WTC11 (cell line): ENCODE results near the gene C2orf80. TPM values are rescaled to one million over a fixed set of nuclear protein-coding genes. Genes with fewer than 3 reads are reported as not detected.

Source experiments
- ATF1 ChIP-seq: sonication (generic); formaldehyde crosslinking; IDR thresholded peaks from 2 replicates; pipeline ENCODE4 v1.8.1; 2023; ENCODE audit warnings: mild to moderate bottlenecking, moderate library complexity, missing genetic modification reagents
- ATF3 ChIP-seq: sonication (generic); formaldehyde crosslinking; conservative IDR thresholded peaks from 2 replicates; pipeline ENCODE4 v1.8.1; 2022; ENCODE audit warnings: mild to moderate bottlenecking, missing genetic modification reagents
- ELF4 ChIP-seq: sonication (generic); formaldehyde crosslinking; IDR thresholded peaks from 2 replicates; pipeline ENCODE4 v1.8.1; 2022; ENCODE audit warnings: low read depth, mild to moderate bottlenecking, moderate library complexity, missing genetic modification reagents
- FOXK1 ChIP-seq: sonication (generic); formaldehyde crosslinking; IDR thresholded peaks from 2 replicates; pipeline ENCODE4 v1.8.0; 2022; ENCODE audit warnings: mild to moderate bottlenecking, moderate library complexity, missing genetic modification reagents
- OVOL2 ChIP-seq: fragments of 250-450 bp; sonication (Bioruptor Pico); IDR thresholded peaks from 2 replicates; pipeline ENCODE4 v1.9.0; 2021; ENCODE audit warnings: mild to moderate bottlenecking, borderline replicate concordance
- PRDM15 ChIP-seq: sonication (generic); formaldehyde crosslinking; IDR thresholded peaks from 2 replicates; pipeline ENCODE4 v1.8.0; 2022; ENCODE audit warnings: missing genetic modification reagents
- ZNF121 ChIP-seq: sonication (generic); formaldehyde crosslinking; IDR thresholded peaks from 2 replicates; pipeline ENCODE4 v1.8.0; 2023; ENCODE audit warnings: missing genetic modification reagents
- ZNF232 ChIP-seq: sonication (generic); formaldehyde crosslinking; IDR thresholded peaks from 2 replicates; pipeline ENCODE4 v1.8.0; 2022; ENCODE audit warnings: mild to moderate bottlenecking, missing genetic modification reagents
- ZNF317 ChIP-seq: sonication (generic); formaldehyde crosslinking; IDR thresholded peaks from 2 replicates; pipeline ENCODE4 v1.8.1; 2023; ENCODE audit warnings: low read depth, mild to moderate bottlenecking, moderate library complexity, missing genetic modification reagents, borderline replicate concordance
- ZNF423 ChIP-seq: fragments of 250-450 bp; sonication (Bioruptor Pico); IDR thresholded peaks from 2 replicates; pipeline ENCODE4 v2.1.2; 2022; ENCODE audit warnings: mild to moderate bottlenecking, moderate library complexity
- ZNF671 ChIP-seq: fragments of 250-450 bp; sonication (Bioruptor Pico); IDR thresholded peaks from 2 replicates; pipeline ENCODE4 v1.8.0; 2021; ENCODE audit warnings: mild to moderate bottlenecking
- total RNA-seq: library from RNA; stranded (reverse); gene quantifications from 3 replicates; pipeline ENCODE4 v1.2.3, GENCODE V29; 2021
- TF ChIP-seq, protein P1 (sequence below): sonication (generic); formaldehyde crosslinking; IDR thresholded peaks from 2 replicates; pipeline ENCODE4 v1.8.0; 2023; ENCODE audit warnings: missing genetic modification reagents, mild to moderate bottlenecking, borderline replicate concordance
- TF ChIP-seq, protein P2 (sequence below): fragments of 250-450 bp; sonication (Bioruptor Pico); IDR thresholded peaks from 2 replicates; pipeline ENCODE4 v1.9.0; 2021; ENCODE audit warnings: mild to moderate bottlenecking, borderline replicate concordance
- TF ChIP-seq, protein P3 (sequence below): fragments of 250-450 bp; sonication (Bioruptor Pico); IDR thresholded peaks from 2 replicates; pipeline ENCODE4 v1.8.0; 2021; ENCODE audit warnings: mild to moderate bottlenecking
- TF ChIP-seq, protein P4 (sequence below): fragments of 250-450 bp; sonication (Bioruptor Pico); IDR thresholded peaks from 2 replicates; pipeline ENCODE4 v1.9.0; 2021; ENCODE audit warnings: moderate library complexity, mild to moderate bottlenecking, inconsistent platforms, borderline replicate concordance

C2orf80 gene
- total RNA-seq, 1 experiment from 2014 or later, result 0.87 TPM

GRCh38 chr2:208235860-208236259 is 46.0 kb upstream of the C2orf80 start (continued):
- TF ChIP-seq, protein P1, sequence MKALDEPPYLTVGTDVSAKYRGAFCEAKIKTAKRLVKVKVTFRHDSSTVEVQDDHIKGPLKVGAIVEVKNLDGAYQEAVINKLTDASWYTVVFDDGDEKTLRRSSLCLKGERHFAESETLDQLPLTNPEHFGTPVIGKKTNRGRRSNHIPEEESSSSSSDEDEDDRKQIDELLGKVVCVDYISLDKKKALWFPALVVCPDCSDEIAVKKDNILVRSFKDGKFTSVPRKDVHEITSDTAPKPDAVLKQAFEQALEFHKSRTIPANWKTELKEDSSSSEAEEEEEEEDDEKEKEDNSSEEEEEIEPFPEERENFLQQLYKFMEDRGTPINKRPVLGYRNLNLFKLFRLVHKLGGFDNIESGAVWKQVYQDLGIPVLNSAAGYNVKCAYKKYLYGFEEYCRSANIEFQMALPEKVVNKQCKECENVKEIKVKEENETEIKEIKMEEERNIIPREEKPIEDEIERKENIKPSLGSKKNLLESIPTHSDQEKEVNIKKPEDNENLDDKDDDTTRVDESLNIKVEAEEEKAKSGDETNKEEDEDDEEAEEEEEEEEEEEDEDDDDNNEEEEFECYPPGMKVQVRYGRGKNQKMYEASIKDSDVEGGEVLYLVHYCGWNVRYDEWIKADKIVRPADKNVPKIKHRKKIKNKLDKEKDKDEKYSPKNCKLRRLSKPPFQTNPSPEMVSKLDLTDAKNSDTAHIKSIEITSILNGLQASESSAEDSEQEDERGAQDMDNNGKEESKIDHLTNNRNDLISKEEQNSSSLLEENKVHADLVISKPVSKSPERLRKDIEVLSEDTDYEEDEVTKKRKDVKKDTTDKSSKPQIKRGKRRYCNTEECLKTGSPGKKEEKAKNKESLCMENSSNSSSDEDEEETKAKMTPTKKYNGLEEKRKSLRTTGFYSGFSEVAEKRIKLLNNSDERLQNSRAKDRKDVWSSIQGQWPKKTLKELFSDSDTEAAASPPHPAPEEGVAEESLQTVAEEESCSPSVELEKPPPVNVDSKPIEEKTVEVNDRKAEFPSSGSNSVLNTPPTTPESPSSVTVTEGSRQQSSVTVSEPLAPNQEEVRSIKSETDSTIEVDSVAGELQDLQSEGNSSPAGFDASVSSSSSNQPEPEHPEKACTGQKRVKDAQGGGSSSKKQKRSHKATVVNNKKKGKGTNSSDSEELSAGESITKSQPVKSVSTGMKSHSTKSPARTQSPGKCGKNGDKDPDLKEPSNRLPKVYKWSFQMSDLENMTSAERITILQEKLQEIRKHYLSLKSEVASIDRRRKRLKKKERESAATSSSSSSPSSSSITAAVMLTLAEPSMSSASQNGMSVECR (CRISPR knock-in tag), result no peak
- no peak for TF ChIP-seq FOXK1
- TF ChIP-seq ZNF317 (CRISPR knock-in tag), result no peak
- TF ChIP-seq ZNF121 (CRISPR knock-in tag), result no peak
- TF ChIP-seq OVOL2 (CRISPR knock-in tag), result no peak
- TF ChIP-seq ATF3, result no peak
- TF ChIP-seq, protein P2, sequence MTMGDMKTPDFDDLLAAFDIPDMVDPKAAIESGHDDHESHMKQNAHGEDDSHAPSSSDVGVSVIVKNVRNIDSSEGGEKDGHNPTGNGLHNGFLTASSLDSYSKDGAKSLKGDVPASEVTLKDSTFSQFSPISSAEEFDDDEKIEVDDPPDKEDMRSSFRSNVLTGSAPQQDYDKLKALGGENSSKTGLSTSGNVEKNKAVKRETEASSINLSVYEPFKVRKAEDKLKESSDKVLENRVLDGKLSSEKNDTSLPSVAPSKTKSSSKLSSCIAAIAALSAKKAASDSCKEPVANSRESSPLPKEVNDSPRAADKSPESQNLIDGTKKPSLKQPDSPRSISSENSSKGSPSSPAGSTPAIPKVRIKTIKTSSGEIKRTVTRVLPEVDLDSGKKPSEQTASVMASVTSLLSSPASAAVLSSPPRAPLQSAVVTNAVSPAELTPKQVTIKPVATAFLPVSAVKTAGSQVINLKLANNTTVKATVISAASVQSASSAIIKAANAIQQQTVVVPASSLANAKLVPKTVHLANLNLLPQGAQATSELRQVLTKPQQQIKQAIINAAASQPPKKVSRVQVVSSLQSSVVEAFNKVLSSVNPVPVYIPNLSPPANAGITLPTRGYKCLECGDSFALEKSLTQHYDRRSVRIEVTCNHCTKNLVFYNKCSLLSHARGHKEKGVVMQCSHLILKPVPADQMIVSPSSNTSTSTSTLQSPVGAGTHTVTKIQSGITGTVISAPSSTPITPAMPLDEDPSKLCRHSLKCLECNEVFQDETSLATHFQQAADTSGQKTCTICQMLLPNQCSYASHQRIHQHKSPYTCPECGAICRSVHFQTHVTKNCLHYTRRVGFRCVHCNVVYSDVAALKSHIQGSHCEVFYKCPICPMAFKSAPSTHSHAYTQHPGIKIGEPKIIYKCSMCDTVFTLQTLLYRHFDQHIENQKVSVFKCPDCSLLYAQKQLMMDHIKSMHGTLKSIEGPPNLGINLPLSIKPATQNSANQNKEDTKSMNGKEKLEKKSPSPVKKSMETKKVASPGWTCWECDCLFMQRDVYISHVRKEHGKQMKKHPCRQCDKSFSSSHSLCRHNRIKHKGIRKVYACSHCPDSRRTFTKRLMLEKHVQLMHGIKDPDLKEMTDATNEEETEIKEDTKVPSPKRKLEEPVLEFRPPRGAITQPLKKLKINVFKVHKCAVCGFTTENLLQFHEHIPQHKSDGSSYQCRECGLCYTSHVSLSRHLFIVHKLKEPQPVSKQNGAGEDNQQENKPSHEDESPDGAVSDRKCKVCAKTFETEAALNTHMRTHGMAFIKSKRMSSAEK (CRISPR knock-in tag), result no peak
- TF ChIP-seq, protein P3, sequence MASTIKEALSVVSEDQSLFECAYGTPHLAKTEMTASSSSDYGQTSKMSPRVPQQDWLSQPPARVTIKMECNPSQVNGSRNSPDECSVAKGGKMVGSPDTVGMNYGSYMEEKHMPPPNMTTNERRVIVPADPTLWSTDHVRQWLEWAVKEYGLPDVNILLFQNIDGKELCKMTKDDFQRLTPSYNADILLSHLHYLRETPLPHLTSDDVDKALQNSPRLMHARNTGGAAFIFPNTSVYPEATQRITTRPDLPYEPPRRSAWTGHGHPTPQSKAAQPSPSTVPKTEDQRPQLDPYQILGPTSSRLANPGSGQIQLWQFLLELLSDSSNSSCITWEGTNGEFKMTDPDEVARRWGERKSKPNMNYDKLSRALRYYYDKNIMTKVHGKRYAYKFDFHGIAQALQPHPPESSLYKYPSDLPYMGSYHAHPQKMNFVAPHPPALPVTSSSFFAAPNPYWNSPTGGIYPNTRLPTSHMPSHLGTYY (CRISPR knock-in tag), result no peak
- no peak for TF ChIP-seq ZNF423 (CRISPR knock-in tag)
- no peak for TF ChIP-seq ATF1
- no peak for TF ChIP-seq PRDM15
- TF ChIP-seq, protein P4, sequence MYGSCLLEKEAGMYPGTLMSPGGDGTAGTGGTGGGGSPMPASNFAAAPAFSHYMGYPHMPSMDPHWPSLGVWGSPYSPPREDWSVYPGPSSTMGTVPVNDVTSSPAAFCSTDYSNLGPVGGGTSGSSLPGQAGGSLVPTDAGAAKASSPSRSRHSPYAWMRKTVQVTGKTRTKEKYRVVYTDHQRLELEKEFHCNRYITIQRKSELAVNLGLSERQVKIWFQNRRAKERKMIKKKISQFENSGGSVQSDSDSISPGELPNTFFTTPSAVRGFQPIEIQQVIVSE, result no peak
- TF ChIP-seq ZNF671 (CRISPR knock-in tag), result no peak
- TF ChIP-seq ZNF232, result no peak
- no peak for TF ChIP-seq ELF4
